GM19455 (cell line): ENCODE results near the gene ATG13.
"Not testable (repeated sequence)": the region's sequence is repeated elsewhere in the genome, so short reads cannot be mapped to it uniquely, and the experiment has no call there.

Experiments
- ATAC-seq: cut with Tn5 transposase; IDR thresholded peaks from one replicate; pipeline ENCODE4 v1.9.1; 2021; ENCODE audit not compliant: unreplicated experiment

Gene ATG13

GRCh38 chr11:46617134-46617971, at the start of gene ATG13, which contains the start of gene HARBI1:
ATG13 (plus strand) TSS chr11:46617553; CDS start chr11:46644292, 26,739 bp downstream.
HARBI1 (minus strand) TSS chr11:46617227; CDS start chr11:46616237, 990 bp downstream.
- peak; percentile 89 for ATAC-seq

- ATAC-seq = no peak
Measured at GRCh38 chr11:46570790-46571398, 46.5 kb upstream of the ATG13 start.

GRCh38 chr11:46574656-46575055, 42.7 kb upstream of the ATG13 start:
- no peak for ATAC-seq

- no peak for ATAC-seq
Measured at GRCh38 chr11:46577058-46577457, 40.3 kb upstream of the ATG13 start.

- ATAC-seq = no peak
Measured at GRCh38 chr11:46582588-46582987, 34.8 kb upstream of the ATG13 start.

- not testable (repeated sequence) for ATAC-seq
Measured at GRCh38 chr11:46583513-46583912, 33.8 kb upstream of the ATG13 start.

- ATAC-seq = no peak
Measured at GRCh38 chr11:46588131-46588530, 29.2 kb upstream of the ATG13 start.

GRCh38 chr11:46588915-46589314, 28.4 kb upstream of the ATG13 start:
- ATAC-seq = no peak

- ATAC-seq = no peak
Measured at GRCh38 chr11:46590740-46591605, 26.4 kb upstream of the ATG13 start.

- ATAC-seq = peak; percentile 81
Measured at GRCh38 chr11:46593550-46594373, 23.6 kb upstream of the ATG13 start, which contains the start of gene AMBRA1. AMBRA1 (minus strand) TSS chr11:46594023; CDS start chr11:46548380, 45,643 bp downstream.

GRCh38 chr11:46594374-46594700, 23.0 kb upstream of the ATG13 start:
- no peak for ATAC-seq

GRCh38 chr11:46594785-46595184, 22.6 kb upstream of the ATG13 start:
- ATAC-seq = no peak

GRCh38 chr11:46597155-46597554, 20.2 kb upstream of the ATG13 start:
- ATAC-seq = no peak

- no peak for ATAC-seq
Measured at GRCh38 chr11:46597609-46598219, 19.6 kb upstream of the ATG13 start.

- ATAC-seq = no peak
Measured at GRCh38 chr11:46599340-46600193, 17.8 kb upstream of the ATG13 start.

GRCh38 chr11:46600194-46600960, 17.0 kb upstream of the ATG13 start:
- no peak for ATAC-seq

- ATAC-seq = no peak
Measured at GRCh38 chr11:46601129-46601528, 16.2 kb upstream of the ATG13 start.

- no peak for ATAC-seq
Measured at GRCh38 chr11:46603704-46604308, 13.5 kb upstream of the ATG13 start.
